HAP-1 (cell line): ENCODE data around the gene LZTFL1.

Experiments
- DNase-seq, 2 experiments: peaks; one replicate each; pipeline ENCODE4 v3.0.0-alpha.2; 2016 to 2020; ENCODE audit warnings: low spot score in 2 of 2
- H3K27me3 ChIP-seq: fragments of 250-450 bp; sonication (Bioruptor Pico); 2 replicates; pipeline ENCODE4 v1.5.1; 2020; ENCODE audit warnings: low read depth, mild to moderate bottlenecking, moderate library complexity
- H3K36me3 ChIP-seq: fragments of 250-450 bp; sonication (Bioruptor Pico); replicated peaks from 2 replicates; pipeline ENCODE4 v1.5.1; 2020; ENCODE audit warnings: mild to moderate bottlenecking
- H3K4me1 ChIP-seq: fragments of 250-450 bp; sonication (Bioruptor Pico); 2 replicates; pipeline ENCODE4 v1.5.1; 2020; ENCODE audit warnings: mild to moderate bottlenecking
- H3K4me3 ChIP-seq: fragments of 250-450 bp; sonication (Bioruptor Pico); 2 replicates; pipeline ENCODE4 v1.5.1; 2020; ENCODE audit warnings: mild to moderate bottlenecking, moderate library complexity
- H3K9me3 ChIP-seq: fragments of 250-450 bp; sonication (Bioruptor Pico); 2 replicates; pipeline ENCODE4 v1.5.1; 2020; ENCODE audit warnings: mild to moderate bottlenecking, moderate library complexity
- in situ Hi-C: fragments of 300-500 bp; cut with MboI; formaldehyde crosslinking; loops from 3 replicates; pipeline ENCODE4 v1.14.3; 2020; ENCODE audit warnings: low sequenced_read_pairs, inconsistent platforms, mixed read lengths

LZTFL1 gene, protein sequence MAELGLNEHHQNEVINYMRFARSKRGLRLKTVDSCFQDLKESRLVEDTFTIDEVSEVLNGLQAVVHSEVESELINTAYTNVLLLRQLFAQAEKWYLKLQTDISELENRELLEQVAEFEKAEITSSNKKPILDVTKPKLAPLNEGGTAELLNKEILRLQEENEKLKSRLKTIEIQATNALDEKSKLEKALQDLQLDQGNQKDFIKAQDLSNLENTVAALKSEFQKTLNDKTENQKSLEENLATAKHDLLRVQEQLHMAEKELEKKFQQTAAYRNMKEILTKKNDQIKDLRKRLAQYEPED

DNA sequence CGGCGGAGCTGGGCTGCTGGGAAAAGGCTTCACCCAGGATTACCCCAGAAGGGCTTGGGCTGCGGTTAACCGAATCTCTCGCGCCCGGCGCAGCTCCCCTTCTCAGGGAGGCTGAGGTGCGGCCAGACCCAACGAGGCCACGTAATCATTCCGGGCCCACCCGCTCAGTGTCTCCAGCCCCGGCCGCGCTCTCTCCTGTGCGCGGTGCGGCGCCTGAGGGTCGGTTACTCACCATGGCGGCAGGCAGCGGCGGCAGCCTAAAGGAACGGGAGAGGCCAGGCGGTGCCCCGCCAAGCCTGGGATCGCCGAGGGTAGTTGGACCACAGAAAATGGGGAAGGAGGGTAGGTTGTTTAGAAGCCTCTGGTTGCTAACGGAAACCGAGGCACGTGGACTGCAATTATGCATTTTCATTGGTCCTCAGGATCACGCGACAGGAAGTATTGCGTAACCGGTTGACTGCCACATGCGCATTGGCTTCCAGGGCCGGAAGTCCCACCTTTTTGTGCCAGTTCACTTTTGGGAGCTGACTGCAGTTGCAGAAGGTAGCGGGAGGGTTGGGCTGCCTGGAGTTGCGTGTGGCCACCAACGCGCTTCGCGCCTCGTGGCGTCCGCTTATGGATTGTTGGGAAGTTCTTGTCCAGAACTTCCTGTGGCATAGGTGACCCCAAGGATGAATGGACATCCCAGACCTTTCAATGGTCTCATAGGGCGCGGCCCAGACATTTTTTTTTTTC is at the start of gene LZTFL1:
Gene LZTFL1 (minus strand): TSS at position 363 of the 735 bp plus-strand sequence. CDS start 128 bp downstream, at position 235.
- Histone ChIP-seq H3K9me3 (0 out of 2 replicates have a peak, but pooled peaks cover 2% of the 10 kb centered on the region), H3K4me1 (peaks cover 3% of the 10 kb centered on the region; the same call in 1 of the 2 replicates), H3K4me3 (peak within 1 kb of the TSS; percentile 63), H3K36me3 (no peaks in the 10 kb centered on the region), H3K27me3 (peaks cover 11% of the 10 kb centered on the region)
- in situ Hi-C loops: no loop called here
- DNase-seq: peak; percentile 90 to 91

GRCh38 chr3:45890405-45890804 is 48.5 kb upstream of the LZTFL1 start:
- in situ Hi-C loops: no loop called here
- H3K4me1 ChIP-seq: no peaks in the 10 kb centered on the region
- no peak for DNase-seq
- no peaks in the 10 kb centered on the region for H3K9me3 ChIP-seq
- no peaks in the 10 kb centered on the region for H3K36me3 ChIP-seq
- H3K4me3 ChIP-seq: no peak overlapping the region
- H3K27me3 ChIP-seq: peaks cover 3% of the 10 kb centered on the region; the same call in 1 of the 2 replicates

DNA sequence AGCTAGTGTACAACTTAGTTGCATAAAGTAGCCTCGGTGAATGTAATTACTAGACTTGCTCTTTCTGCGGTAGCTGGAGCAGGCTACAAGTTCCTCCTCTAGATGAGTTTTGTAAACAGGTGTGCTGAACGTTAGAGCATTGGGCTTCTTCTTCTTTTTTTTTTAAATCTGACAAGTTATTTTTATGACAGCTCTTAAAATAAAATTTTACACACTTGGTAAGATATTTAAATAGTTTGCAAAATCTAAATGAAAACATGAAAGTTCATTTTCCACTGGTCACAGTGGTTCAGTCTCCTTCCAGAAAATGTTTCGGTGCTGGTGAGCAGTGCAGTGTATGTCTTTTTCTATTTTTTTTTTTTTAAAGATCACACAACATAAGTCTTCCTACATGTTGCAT is 47.4 kb upstream of the LZTFL1 start:
- Histone ChIP-seq H3K27me3 (peaks cover 3% of the 10 kb centered on the region; the same call in 1 of the 2 replicates), H3K9me3 (no peaks in the 10 kb centered on the region), H3K36me3 (no peaks in the 10 kb centered on the region), H3K4me3 (no peak overlapping the region), H3K4me1 (no peaks in the 10 kb centered on the region)
- DNase-seq: no peak
- in situ Hi-C loops: no loop called here

- in situ Hi-C loops: no loop called here
- DNase-seq: no peak
- H3K36me3 ChIP-seq: no peaks in the 10 kb centered on the region
Measured at GRCh38 chr3:45887759-45888511, 46.0 kb upstream of the LZTFL1 start.

GRCh38 chr3:45887285-45887684 is 45.4 kb upstream of the LZTFL1 start:
- in situ Hi-C loops: no loop called here
- H3K27me3 ChIP-seq: peaks cover 5% of the 10 kb centered on the region; the same call in 1 of the 2 replicates
- no peak overlapping the region for H3K4me3 ChIP-seq
- no peaks in the 10 kb centered on the region for H3K4me1 ChIP-seq
- H3K36me3 ChIP-seq: no peaks in the 10 kb centered on the region
- no peak for DNase-seq
- H3K9me3 ChIP-seq: no peaks in the 10 kb centered on the region

More at GRCh38 chr3:45887759-45888511, 46.0 kb upstream of the LZTFL1 start:
- H3K27me3 ChIP-seq: peaks cover 3% of the 10 kb centered on the region; the same call in 1 of the 2 replicates
- no peaks in the 10 kb centered on the region for H3K4me1 ChIP-seq
- H3K4me3 ChIP-seq: no peak overlapping the region
- no peaks in the 10 kb centered on the region for H3K9me3 ChIP-seq

GRCh38 chr3:45885979-45886705 is 44.2 kb upstream of the LZTFL1 start, which contains the start of gene CCR9:
CCR9 (plus strand) TSS chr3:45886543; CDS start chr3:45894934, 8,391 bp downstream.
- Histone ChIP-seq H3K36me3 (no peaks in the 10 kb centered on the region), H3K9me3 (no peaks in the 10 kb centered on the region), H3K4me1 (no peaks in the 10 kb centered on the region), H3K27me3 (peaks cover 5% of the 10 kb centered on the region; the same call in 1 of the 2 replicates), H3K4me3 (no peak within 1 kb of the TSS)
- DNase-seq: no peak
- in situ Hi-C loops: no loop called here

DNA sequence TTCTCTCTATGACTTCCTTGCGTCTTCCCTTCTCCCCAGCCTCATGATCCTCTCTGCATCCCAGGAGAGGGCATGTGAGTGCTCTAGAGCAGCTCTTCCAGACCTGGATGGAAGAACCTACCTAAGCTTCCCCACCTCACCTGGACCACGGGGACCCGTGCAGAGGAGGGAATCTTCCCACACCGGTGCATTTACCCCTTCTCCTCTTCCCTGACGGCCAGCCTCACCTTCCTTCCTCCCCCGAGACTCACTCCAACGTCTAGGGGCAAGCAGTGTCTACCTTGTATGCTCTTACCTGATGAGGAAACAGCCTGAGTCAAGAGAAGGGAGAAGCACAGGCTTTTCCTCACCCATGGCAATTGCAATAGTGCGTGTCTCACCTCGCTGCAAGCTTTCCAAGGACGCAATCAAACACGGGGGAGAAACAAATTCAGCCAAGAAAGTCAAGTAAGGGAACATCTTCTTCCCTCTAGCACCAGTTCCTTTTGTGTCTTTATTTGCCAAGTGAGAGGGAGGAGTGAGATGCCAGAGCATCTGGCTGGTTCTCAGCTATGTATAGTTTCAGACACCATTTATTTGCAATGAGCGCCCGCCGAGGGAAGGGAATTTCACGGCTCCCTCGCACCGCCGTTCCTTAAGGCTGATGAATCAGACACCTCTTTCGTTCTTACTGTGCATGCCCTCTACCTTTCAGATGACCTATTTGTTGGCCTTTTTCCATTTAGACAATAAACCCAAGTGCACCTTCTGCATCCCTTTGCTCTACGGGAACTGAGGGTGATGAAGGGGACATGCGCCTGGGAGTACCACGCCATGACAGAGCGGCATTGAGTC is 42.7 kb upstream of the LZTFL1 start:
- DNase-seq: no peak
- no peaks in the 10 kb centered on the region for H3K4me1 ChIP-seq
- no peak overlapping the region for H3K4me3 ChIP-seq
- H3K36me3 ChIP-seq: no peaks in the 10 kb centered on the region
- H3K9me3 ChIP-seq: no peaks in the 10 kb centered on the region
- H3K27me3 ChIP-seq: 0 out of 2 replicates have a peak, but pooled peaks cover 2% of the 10 kb centered on the region
- in situ Hi-C loops: no loop called here

- in situ Hi-C loops: no loop called here
- Histone ChIP-seq H3K36me3 (no peaks in the 10 kb centered on the region), H3K9me3 (no peaks in the 10 kb centered on the region), H3K4me1 (no peaks in the 10 kb centered on the region), H3K27me3 (0 out of 2 replicates have a peak, but pooled peaks cover 2% of the 10 kb centered on the region), H3K4me3 (no peak overlapping the region)
- DNase-seq: no peak
Measured at GRCh38 chr3:45881078-45882022, 39.4 kb upstream of the LZTFL1 start.

- Histone ChIP-seq H3K36me3 (no peaks in the 10 kb centered on the region), H3K27me3 (0 out of 2 replicates have a peak, but pooled peaks cover 2% of the 10 kb centered on the region), H3K4me3 (no peak overlapping the region), H3K9me3 (no peaks in the 10 kb centered on the region), H3K4me1 (no peaks in the 10 kb centered on the region)
- DNase-seq: no peak
- in situ Hi-C loops: no loop called here
Measured at GRCh38 chr3:45880725-45881077, 38.8 kb upstream of the LZTFL1 start.

- DNase-seq: no peak
- H3K4me1 ChIP-seq: no peaks in the 10 kb centered on the region
- in situ Hi-C loops: no loop called here
- no peaks in the 10 kb centered on the region for H3K9me3 ChIP-seq
- no peaks in the 10 kb centered on the region for H3K36me3 ChIP-seq
- 0 out of 2 replicates have a peak, but pooled peaks cover 2% of the 10 kb centered on the region for H3K27me3 ChIP-seq
- no peak overlapping the region for H3K4me3 ChIP-seq
Measured at GRCh38 chr3:45878124-45878523, 36.2 kb upstream of the LZTFL1 start.

DNA sequence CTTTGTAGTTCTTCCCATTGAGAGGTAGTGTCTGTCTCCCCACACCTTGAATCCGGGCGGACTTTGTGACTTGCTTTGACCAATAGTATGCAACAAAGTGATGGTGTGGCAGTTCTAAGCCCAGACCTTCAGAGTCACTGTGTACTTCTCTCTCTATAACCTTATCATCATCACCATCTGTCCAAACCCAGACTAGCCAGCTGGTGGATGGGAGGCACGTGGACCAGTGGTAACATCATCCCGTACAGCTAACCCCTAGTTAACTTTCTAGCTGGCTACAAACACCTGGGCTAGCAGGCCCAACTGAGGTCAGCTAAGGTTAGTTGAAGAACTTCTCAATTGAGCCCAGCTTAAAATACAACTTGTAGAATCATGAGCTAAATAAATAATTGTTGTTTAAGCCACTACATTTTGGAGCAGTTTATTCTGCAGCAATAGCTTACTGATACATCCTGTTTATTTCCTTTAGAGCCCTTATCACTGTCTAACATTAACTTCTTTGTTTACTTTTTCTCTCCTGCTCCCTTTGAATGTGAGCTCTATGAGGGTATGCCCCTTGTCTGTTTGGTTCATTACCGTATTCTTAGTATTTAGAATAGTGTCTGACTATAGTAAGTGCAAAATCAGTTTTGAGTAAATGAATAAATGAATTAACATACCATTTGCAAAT is 32.9 kb upstream of the LZTFL1 start:
- no peaks in the 10 kb centered on the region for H3K27me3 ChIP-seq
- no peak overlapping the region for H3K4me3 ChIP-seq
- H3K9me3 ChIP-seq: no peaks in the 10 kb centered on the region
- in situ Hi-C loops: no loop called here
- H3K36me3 ChIP-seq: no peaks in the 10 kb centered on the region
- no peaks in the 10 kb centered on the region for H3K4me1 ChIP-seq
- DNase-seq: no peak
